H9 (cell line): ENCODE data around the gene PHEX. TPM values are rescaled to one million over a fixed set of nuclear protein-coding genes. Genes with fewer than 3 reads are reported as not detected.

Source experiments
- DNase-seq: peaks from one replicate; pipeline ENCODE4 v3.0.0-alpha.2; 2017
- H2AFZ ChIP-seq: one replicate; pipeline ENCODE4 v1.6.1; 2013; ENCODE audit warnings: mild to moderate bottlenecking, low read length, control low read depth, moderate library complexity
- H2AK5ac ChIP-seq: 2 replicates; pipeline ENCODE4 v1.6.1; 2013; ENCODE audit warnings: low read length, control low read depth, mixed read lengths; ENCODE audit not compliant: insufficient read length
- H2BK120ac ChIP-seq: one replicate; pipeline ENCODE4 v1.6.1; 2013; ENCODE audit warnings: low read depth, mild to moderate bottlenecking, low read length, control low read depth, inconsistent platforms; ENCODE audit not compliant: poor library complexity, severe bottlenecking
- H2BK12ac ChIP-seq: 2 replicates; pipeline ENCODE4 v1.6.1; 2013; ENCODE audit warnings: low read length, control low read depth, mixed read lengths, low read depth; ENCODE audit not compliant: insufficient read length
- H2BK15ac ChIP-seq: 2 replicates; pipeline ENCODE4 v1.6.1; 2013; ENCODE audit warnings: low read depth, low read length, control low read depth
- H2BK20ac ChIP-seq: one replicate; pipeline ENCODE4 v1.6.1; 2013; ENCODE audit warnings: low read depth, mild to moderate bottlenecking, low read length, control low read depth, inconsistent platforms; ENCODE audit not compliant: poor library complexity, severe bottlenecking
- H2BK5ac ChIP-seq: 2 replicates; pipeline ENCODE4 v1.6.1; 2013; ENCODE audit warnings: low read length, control low read depth, mixed read lengths; ENCODE audit not compliant: insufficient read length
- H3K14ac ChIP-seq: 2 replicates; pipeline ENCODE4 v1.6.1; 2013; ENCODE audit warnings: low read length, control low read depth; ENCODE audit not compliant: insufficient read depth
- H3K18ac ChIP-seq: 2 replicates; pipeline ENCODE4 v1.6.1; 2013; ENCODE audit warnings: low read depth, mild to moderate bottlenecking, mixed read lengths, low read length, control low read depth; ENCODE audit not compliant: insufficient read length
- H3K23ac ChIP-seq: 2 replicates; pipeline ENCODE4 v1.6.1; 2013; ENCODE audit warnings: low read length, control low read depth, mixed read lengths, low read depth; ENCODE audit not compliant: insufficient read length
- H3K23me2 ChIP-seq: 2 replicates; pipeline ENCODE4 v1.6.1; 2013; ENCODE audit warnings: low read depth, mild to moderate bottlenecking, mixed read lengths, low read length, control low read depth; ENCODE audit not compliant: insufficient read length, poor library complexity, severe bottlenecking
- H3K27ac ChIP-seq: 2 replicates; pipeline ENCODE4 v1.5.1; 2013; ENCODE audit warnings: low read length, control low read depth, mixed read lengths, low read depth; ENCODE audit not compliant: insufficient read length
- H3K27me3 ChIP-seq: 2 replicates; pipeline ENCODE4 v1.6.1; 2013; ENCODE audit warnings: low read length, control low read depth, inconsistent platforms; ENCODE audit not compliant: insufficient read depth
- H3K4ac ChIP-seq: 2 replicates; pipeline ENCODE4 v1.6.1; 2013; ENCODE audit warnings: low read depth, mild to moderate bottlenecking, control low read depth, inconsistent platforms, low read length, moderate library complexity
- H3K4me1 ChIP-seq: 2 replicates; pipeline ENCODE4 v1.6.1; 2013; ENCODE audit warnings: low read length, control low read depth, inconsistent platforms; ENCODE audit not compliant: insufficient read depth
- H3K4me2 ChIP-seq: 2 replicates; pipeline ENCODE4 v1.6.1; 2013; ENCODE audit warnings: low read length, control low read depth, mixed read lengths; ENCODE audit not compliant: insufficient read length, insufficient read depth
- H3K56ac ChIP-seq: 2 replicates; pipeline ENCODE4 v1.6.1; 2013; ENCODE audit warnings: low read depth, mild to moderate bottlenecking, mixed read lengths, low read length, control low read depth; ENCODE audit not compliant: insufficient read length
- H3K79me1 ChIP-seq: 2 replicates; pipeline ENCODE4 v1.6.1; 2013; ENCODE audit warnings: low read depth, mild to moderate bottlenecking, moderate library complexity, low read length, control low read depth, inconsistent platforms; ENCODE audit not compliant: insufficient read depth, poor library complexity, severe bottlenecking
- H3K79me2 ChIP-seq: 2 replicates; pipeline ENCODE4 v1.6.1; 2013; ENCODE audit warnings: low read length, control low read depth, inconsistent platforms; ENCODE audit not compliant: insufficient read depth
- H3K9ac ChIP-seq: 2 replicates; pipeline ENCODE4 v1.6.1; 2013; ENCODE audit warnings: low read length, control low read depth, mixed read lengths; ENCODE audit not compliant: insufficient read length; ENCODE audit errors: extremely low read depth
- H3K9me3 ChIP-seq: one replicate; pipeline ENCODE4 v1.6.1; 2013; ENCODE audit warnings: low read depth, low read length, inconsistent platforms; ENCODE audit not compliant: control insufficient read depth
- H3T11ph ChIP-seq: one replicate; pipeline ENCODE4 v1.6.1; 2013; ENCODE audit warnings: mild to moderate bottlenecking, low read length, control low read depth, inconsistent platforms
- H4K20me1 ChIP-seq: one replicate; pipeline ENCODE4 v1.6.1; 2013; ENCODE audit not compliant: control insufficient read depth, insufficient read length, insufficient read depth
- H4K5ac ChIP-seq: 2 replicates; pipeline ENCODE4 v1.6.1; 2013; ENCODE audit warnings: low read depth, mild to moderate bottlenecking, mixed read lengths, low read length, control low read depth; ENCODE audit not compliant: insufficient read length
- H4K8ac ChIP-seq: replicated peaks from 2 replicates; pipeline ENCODE4 v1.6.1; 2013; ENCODE audit warnings: low read length, control low read depth, mixed read lengths, low read depth; ENCODE audit not compliant: insufficient read length
- H4K91ac ChIP-seq: 2 replicates; pipeline ENCODE4 v1.6.1; 2013; ENCODE audit warnings: low read depth, mild to moderate bottlenecking, moderate library complexity, mixed read lengths, low read length, control low read depth; ENCODE audit not compliant: insufficient read length
- H3K27ac Mint-ChIP-seq, 3 experiments: 2 replicates in 2 of 3; 3 replicates in 1 of 3; pipeline ENCODE4 v1.8.0; 2020 to 2021; ENCODE audit warnings: mixed read lengths in 3 of 3, mild to moderate bottlenecking in 1 of 3, moderate library complexity in 1 of 3
- H3K27me3 Mint-ChIP-seq: 2 replicates; pipeline ENCODE4 v1.8.0; 2021; ENCODE audit warnings: low read depth, mild to moderate bottlenecking, moderate library complexity, mixed read lengths
- H3K36me3 Mint-ChIP-seq, 3 experiments: 2 replicates in 2 of 3; 3 replicates in 1 of 3; pipeline ENCODE4 v1.8.0; 2020 to 2021; ENCODE audit warnings: low read depth in 3 of 3, mixed read lengths in 3 of 3; ENCODE audit not compliant: insufficient read depth in 1 of 3
- H3K4me1 Mint-ChIP-seq, 2 experiments: 2 replicates each; pipeline ENCODE4 v1.8.0; 2020; ENCODE audit warnings: mixed read lengths in 2 of 2
- H3K4me3 Mint-ChIP-seq, 2 experiments: 2 replicates in 1 of 2; 3 replicates in 1 of 2; pipeline ENCODE4 v1.8.0; 2020 to 2021; ENCODE audit warnings: mild to moderate bottlenecking in 2 of 2, mixed read lengths in 2 of 2, moderate library complexity in 1 of 2
- H3K9me3 Mint-ChIP-seq, 2 experiments: 2 replicates in 1 of 2; 3 replicates in 1 of 2; pipeline ENCODE4 v1.8.0; 2020; ENCODE audit warnings: mild to moderate bottlenecking in 2 of 2, mixed read lengths in 2 of 2, moderate library complexity in 1 of 2
- CTCF ChIP-seq: fragments of 200-600 bp; sonication (generic); conservative IDR thresholded peaks from 3 replicates; pipeline ENCODE4 v1.8.0; 2021; ENCODE audit warnings: antibody characterized with exemption, mild to moderate bottlenecking
- WGBS: extraction: QIAGEN DNeasy Blood & Tissue Kit; methylation state at CpG from one replicate; pipeline ENCODE4 v1.1.7; 2013; ENCODE audit warnings: missing lambda C conversion rate, low lambda C conversion rate, mixed read lengths; ENCODE audit not compliant: insufficient read length; ENCODE audit errors: extremely low coverage; 5-methylcytosine and 5-hydroxymethylcytosine counted together
- total RNA-seq: library from RNA; stranded (reverse); gene quantifications from 2 replicates; pipeline ENCODE4 v1.2.1, GENCODE V29; 2021

The PHEX gene
- total RNA-seq, 1 experiment from 2014 or later = 0.11 TPM

GRCh38 chrX:22118161-22118830 lies 86.2 kb downstream of the PHEX start:
- H3K27me3 ChIP-seq = no peaks in the 10 kb centered on the region
- no CpG with 5 or more reads among the region's 10 CpGs for WGBS
- Mint-ChIP-seq H3K36me3 (no peaks in the 10 kb centered on the region; a peak in 1 of 7 replicates), H3K9me3 (peaks cover 0 to 31% of the 10 kb centered on the region in 2 experiments; a peak in 3 of 5 replicates), H3K27me3 (no peaks in the 10 kb centered on the region), H3K4me3 (no peak overlapping the region), H3K27ac (peak overlapping the region in 1 of 3 experiments; percentile 90; a peak in 2 of 7 replicates), H3K4me1 (peaks cover 28 to 29% of the 10 kb centered on the region in 2 experiments)
- no peak overlapping the region for H2BK20ac ChIP-seq
- no peak overlapping the region for H3K18ac ChIP-seq
- no peak overlapping the region for H3T11ph ChIP-seq
- H2BK120ac ChIP-seq = no peak overlapping the region
- H3K56ac ChIP-seq = no peak overlapping the region
- no peaks in the 10 kb centered on the region for H3K79me2 ChIP-seq
- no peak overlapping the region for H2BK12ac ChIP-seq
- no peaks in the 10 kb centered on the region for H3K23me2 ChIP-seq
- no peak overlapping the region for H2BK15ac ChIP-seq
- H3K14ac ChIP-seq = no peak overlapping the region
- no peak overlapping the region for H4K5ac ChIP-seq
- TF ChIP-seq CTCF = no peak
- no peaks in the 10 kb centered on the region for H3K9me3 ChIP-seq
- no peak overlapping the region for H2AK5ac ChIP-seq
- H3K4me2 ChIP-seq = no peak overlapping the region
- no peak for DNase-seq
- H3K4me1 ChIP-seq = no peaks in the 10 kb centered on the region
- no peak overlapping the region for H2BK5ac ChIP-seq
- H4K20me1 ChIP-seq = no peaks in the 10 kb centered on the region
- H3K9ac ChIP-seq = no peak overlapping the region
- H2AFZ ChIP-seq = no peak overlapping the region
- H3K79me1 ChIP-seq = no peaks in the 10 kb centered on the region
- H3K23ac ChIP-seq = no peak overlapping the region
- no peak overlapping the region for H4K8ac ChIP-seq
- no peak overlapping the region for H4K91ac ChIP-seq
- H3K27ac ChIP-seq = peak overlapping the region; percentile 64
- no peak overlapping the region for H3K4ac ChIP-seq
